SK-N-SH (cell line): ENCODE data around the gene RPL11. TPM values are rescaled to one million over a fixed set of nuclear protein-coding genes. Genes with fewer than 3 reads are reported as not detected.

ENCODE experiments used
- CTCF ChIA-PET: fragments of 300-600, 350-600 bp; formaldehyde crosslinking; extraction: SDS; loops from one replicate; lab custom pipeline; 2021; lab: Yijun Ruan, JAX
- POLR2A ChIA-PET: fragments of 350-600 bp; sonication (Branson Sonifier 250); formaldehyde crosslinking; extraction: SDS; loops from one replicate; lab custom pipeline; 2020; ENCODE audit warnings: antibody characterized with exemption, inconsistent platforms; lab: Yijun Ruan, JAX
- DNase-seq: peaks from one replicate; pipeline ENCODE4 v3.0.0; 2012
- H2AFZ ChIP-seq: fragments of 200-600 bp; sonication (generic); 2 replicates; pipeline ENCODE4 v1.8.1; 2016; ENCODE audit warnings: antibody characterized with exemption, mild to moderate bottlenecking, low read depth
- H3F3A ChIP-seq: fragments of 200-600 bp; sonication (generic); replicated peaks from 2 replicates; pipeline ENCODE3; 2016; ENCODE audit warnings: antibody characterized with exemption, mild to moderate bottlenecking; ENCODE audit not compliant: insufficient read depth
- H3K27ac ChIP-seq, 2 experiments: fragments of 200-500 bp in 1 of 2; fragments of 200-600 bp in 1 of 2; sonication (Bioruptor generic) in 1 of 2; sonication (generic), shearing (Covaris generic) in 1 of 2; 2 replicates each; pipeline versions ENCODE4 v1.5.1 to v1.6.1; 2014 to 2016; ENCODE audit warnings: low read depth in 2 of 2, inconsistent platforms in 1 of 2, low read length in 1 of 2, mild to moderate bottlenecking in 1 of 2, mixed read lengths in 1 of 2
- H3K27me3 ChIP-seq: fragments of 200-600 bp; sonication (generic), shearing (Covaris generic); 2 replicates; pipeline ENCODE4 v1.6.1; 2016; ENCODE audit warnings: mixed run types; ENCODE audit not compliant: insufficient read depth
- H3K36me3 ChIP-seq, 2 experiments: fragments of 200-500 bp in 1 of 2; fragments of 200-600 bp in 1 of 2; sonication (Bioruptor generic) in 1 of 2; sonication (generic) in 1 of 2; replicated peaks in 1 of 2; 2 replicates each; pipeline versions ENCODE3 to v1.5.1; 2014 to 2016; ENCODE audit warnings: low read length in 1 of 2, mild to moderate bottlenecking in 1 of 2; ENCODE audit not compliant: insufficient read depth in 2 of 2, control insufficient read depth in 1 of 2
- H3K4me1 ChIP-seq, 2 experiments: fragments of 200-500 bp in 1 of 2; fragments of 200-600 bp in 1 of 2; sonication (Bioruptor generic) in 1 of 2; sonication (generic), shearing (Covaris generic) in 1 of 2; 2 replicates each; pipeline versions ENCODE4 v1.5.1 to v1.6.1; 2014 to 2016; ENCODE audit warnings: low read depth in 1 of 2, low read length in 1 of 2, mixed run types in 1 of 2; ENCODE audit not compliant: insufficient read depth in 2 of 2, control insufficient read depth in 1 of 2
- H3K4me2 ChIP-seq: fragments of 200-600 bp; sonication (generic), shearing (Covaris generic); 2 replicates; pipeline ENCODE4 v1.6.1; 2017; ENCODE audit warnings: mixed run types
- H3K4me3 ChIP-seq, 2 experiments: fragments of 200-500 bp in 1 of 2; fragments of 200-600 bp in 1 of 2; sonication (Bioruptor generic) in 1 of 2; sonication (generic), shearing (Covaris generic) in 1 of 2; 2 replicates each; pipeline versions ENCODE4 v1.5.1 to v1.8.1; 2014 to 2016; ENCODE audit warnings: low read depth in 2 of 2, inconsistent platforms in 1 of 2, low read length in 1 of 2, mild to moderate bottlenecking in 1 of 2, mixed read lengths in 1 of 2, moderate library complexity in 1 of 2
- H3K79me2 ChIP-seq: fragments of 200-600 bp; sonication (generic); 2 replicates; pipeline ENCODE4 v1.8.1; 2017; ENCODE audit warnings: mild to moderate bottlenecking; ENCODE audit not compliant: insufficient read depth
- H3K9ac ChIP-seq: fragments of 200-600 bp; sonication (generic); 2 replicates; pipeline ENCODE4 v1.6.1; 2017; ENCODE audit warnings: mixed run types
- H3K9me2 ChIP-seq: fragments of 200-600 bp; sonication (generic); 2 replicates; pipeline ENCODE4 v1.6.1; 2017; ENCODE audit warnings: mixed run types
- H3K9me3 ChIP-seq: fragments of 200-600 bp; sonication (generic); 2 replicates; pipeline ENCODE4 v1.6.1; 2017; ENCODE audit warnings: mixed run types, mild to moderate bottlenecking, moderate library complexity
- H4K20me1 ChIP-seq: fragments of 200-600 bp; sonication (generic); 2 replicates; pipeline ENCODE4 v1.6.1; 2017; ENCODE audit warnings: mild to moderate bottlenecking, mixed run types; ENCODE audit not compliant: insufficient read depth
- CHD2 ChIP-seq: fragments of 150-350 bp; IDR thresholded peaks from 2 replicates; pipeline ENCODE4 v1.6.1; 2018; ENCODE audit warnings: low read length; ENCODE audit not compliant: partially characterized antibody
- CTCF ChIP-seq: fragments of 200-600 bp; sonication (generic); IDR thresholded peaks from 2 replicates; pipeline ENCODE4 v1.6.1; 2017; ENCODE audit warnings: antibody characterized with exemption, mild to moderate bottlenecking, moderate library complexity
- FOXJ3 ChIP-seq: sonication (generic); formaldehyde crosslinking; IDR thresholded peaks from 2 replicates; pipeline ENCODE4 v1.5.1; 2020; ENCODE audit warnings: mild to moderate bottlenecking, missing genetic modification reagents
- RAD21 ChIP-seq: IDR thresholded peaks from 2 replicates; pipeline ENCODE4 v1.6.1; 2012; ENCODE audit warnings: mild to moderate bottlenecking, low read length
- SIN3A ChIP-seq: IDR thresholded peaks from 2 replicates; pipeline ENCODE4 v1.6.1; 2012; ENCODE audit warnings: low read depth, mild to moderate bottlenecking, low read length, moderate library complexity, borderline replicate concordance
- TAF1 ChIP-seq: IDR thresholded peaks from 2 replicates; pipeline ENCODE4 v1.6.1; 2012; ENCODE audit warnings: low read depth, mild to moderate bottlenecking, low read length, moderate library complexity, borderline replicate concordance
- YY1 ChIP-seq: IDR thresholded peaks from 2 replicates; pipeline ENCODE4 v1.4.0; 2012; ENCODE audit warnings: low read depth, mild to moderate bottlenecking
- WGBS: methylation state at CpG from one replicate; pipeline ENCODE4 v1.1.6; 2017; ENCODE audit warnings: low lambda C conversion rate; 5-methylcytosine and 5-hydroxymethylcytosine counted together
- polyA plus RNA-seq, 3 experiments: library from polyadenylated mRNA; depleted of rRNA; stranded (reverse); fragments of >200 nt; gene quantifications; 2 replicates each; pipeline ENCODE4 v1.2.3, GENCODE V29; 2012

RPL11 gene
- polyA plus RNA-seq, 1 of the 3 experiments (the other 2 are of a cell fraction): 2,255 TPM

DNA sequence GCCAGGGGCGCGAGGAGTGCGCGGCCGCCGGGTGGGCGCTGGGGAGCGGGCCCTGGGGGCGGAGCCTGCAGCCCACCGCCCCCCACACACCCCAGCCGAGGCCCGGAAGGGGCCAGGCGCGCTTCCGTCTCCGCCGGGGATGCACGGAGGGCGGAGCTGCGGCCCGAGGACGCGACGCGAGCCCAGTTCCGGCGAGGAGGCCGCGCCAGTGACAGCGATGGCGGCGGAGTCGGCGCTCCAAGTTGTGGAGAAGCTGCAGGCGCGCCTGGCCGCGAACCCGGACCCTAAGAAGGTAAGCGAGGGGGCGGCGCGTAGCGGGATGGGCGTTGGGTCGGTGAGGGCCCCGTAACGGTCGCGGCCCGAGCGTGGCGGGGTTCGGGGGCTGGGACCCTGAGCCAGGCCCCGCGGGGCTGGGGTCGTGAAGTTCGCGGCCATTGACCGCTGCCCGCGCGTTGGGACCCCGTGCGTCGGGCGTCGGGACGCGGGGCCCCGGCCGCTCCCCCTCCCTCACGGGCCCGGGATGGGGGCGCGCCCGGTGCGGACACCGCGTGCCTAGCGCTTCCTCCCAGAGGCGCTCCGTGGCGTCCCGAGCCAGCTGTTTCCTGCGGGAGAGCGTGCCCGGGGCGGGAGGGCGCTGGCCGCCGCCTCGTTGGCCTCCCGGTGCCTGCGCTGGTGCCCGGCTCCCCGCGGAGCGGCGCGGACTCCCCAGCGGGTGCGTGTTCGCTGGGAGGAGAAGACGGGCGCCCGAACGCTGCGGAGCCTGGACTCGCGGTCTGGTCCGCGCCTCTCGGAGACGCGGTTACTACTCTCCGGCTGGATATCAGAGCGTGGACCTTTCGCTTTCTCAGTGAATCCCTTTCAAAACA, 51.9 kb downstream of the RPL11 start, which contains the start of gene ELOA (continued):
- TF ChIP-seq CTCF (no peak), TAF1 (peak; percentile 83), CHD2 (no peak), FOXJ3 (CRISPR knock-in tag) (no peak), SIN3A (peak; percentile 56; the same call in 1 of the 2 replicates), YY1 (peak; percentile 90), RAD21 (no peak)

GRCh38 chr1:23745515-23745914, 53.9 kb downstream of the RPL11 start:
- H3K9ac ChIP-seq: no peak overlapping the region
- peaks cover 57% of the 10 kb centered on the region for H4K20me1 ChIP-seq
- H3K4me3 ChIP-seq: no peak overlapping the region; a peak in 1 of 4 replicates
- peak; percentile 64 for DNase-seq
- POLR2A ChIA-PET: no interaction called here
- peaks cover 4 to 14% of the 10 kb centered on the region in 2 experiments; a peak in 2 of 4 replicates for H3K4me1 ChIP-seq
- H3K27ac ChIP-seq: peak overlapping the region in 1 of 2 experiments; percentile 64; a peak in 2 of 4 replicates
- H2AFZ ChIP-seq: no peak overlapping the region
- CTCF ChIA-PET: interaction anchor here (1.0 to 4.2 kb wide), 9 partner anchors 8 to 248 kb away, joined by 3 to 21 read pairs (median 3); partner anchors contain the start of gene RPL11
- TF ChIP-seq CTCF (peak; percentile 49), RAD21 (no peak)
- peak overlapping the region; percentile 90 for H3K4me2 ChIP-seq
- no peaks in the 10 kb centered on the region for H3K27me3 ChIP-seq
- 75% methylated on average over 1 of the region's 1 CpG for WGBS
- H3K9me2 ChIP-seq: no peaks in the 10 kb centered on the region
- H3K9me3 ChIP-seq: no peaks in the 10 kb centered on the region
- peaks cover 17 to 30% of the 10 kb centered on the region in 2 experiments for H3K36me3 ChIP-seq
- H3F3A ChIP-seq: peaks cover 26% of the 10 kb centered on the region
- peaks cover 72% of the 10 kb centered on the region for H3K79me2 ChIP-seq

Other genes with a start within 250 kb of the RPL11 start
- gene ASAP3, start 207.6 kb upstream of the RPL11 start, polyA plus RNA-seq (2012; rRNA removed): 19.6 and 25.2 TPM in 2 replicates
- gene E2F2, start 160.6 kb upstream of the RPL11 start, polyA plus RNA-seq (2012; rRNA removed): 0.43 and 0.44 TPM in 2 replicates
- gene ID3, start 132.3 kb upstream of the RPL11 start, polyA plus RNA-seq (2012; rRNA removed): 394 and 504 TPM in 2 replicates
- 14.5 and 17.7 TPM in 2 replicates for gene ELOA, start 51.7 kb downstream of the RPL11 start, polyA plus RNA-seq (2012; rRNA removed)
- gene PITHD1, start 86.6 kb downstream of the RPL11 start, polyA plus RNA-seq (2012; rRNA removed): 36.3 and 41.8 TPM in 2 replicates
- gene LYPLA2, start 99.3 kb downstream of the RPL11 start, polyA plus RNA-seq (2012; rRNA removed): 109 and 135 TPM in 2 replicates
- gene GALE, start 108.9 kb downstream of the RPL11 start, polyA plus RNA-seq (2012; rRNA removed): 71.7 and 76.0 TPM in 2 replicates
- gene HMGCL, start 133.6 kb downstream of the RPL11 start, polyA plus RNA-seq (2012; rRNA removed): 28.2 and 36.5 TPM in 2 replicates
- 31.9 and 35.2 TPM in 2 replicates for gene FUCA1, start 176.5 kb downstream of the RPL11 start, polyA plus RNA-seq (2012; rRNA removed)
- gene CNR2, start 221.6 kb downstream of the RPL11 start, polyA plus RNA-seq (2012; rRNA removed): not detected in 2 replicates